T-helper 17 cell (primary cell): Measurements from ENCODE around the gene TNFRSF12A. TPM values are rescaled to one million over a fixed set of nuclear protein-coding genes. Genes with fewer than 3 reads are reported as not detected.
"Not testable (repeated sequence)": the region's sequence is repeated elsewhere in the genome, so short reads cannot be mapped to it uniquely, and the experiment has no call there.

Experiments
- ATAC-seq: fragments of 150-1000 bp; cut with Tn5 transposase; 2 replicates; pipeline ENCODE4 v1.10.0; 2021; ENCODE audit warnings: mild to moderate bottlenecking, moderate library complexity
- DNase-seq, 3 donors: peaks; one replicate each; pipeline versions ENCODE4 v3.0.0 to v3.0.0-alpha.2; 2020 to 2021
- H3K9me3 ChIP-seq: one replicate; pipeline ENCODE4 v1.7.0; 2013; ENCODE audit warnings: low read length, mild to moderate bottlenecking; ENCODE audit not compliant: control insufficient read depth, poor library complexity, severe bottlenecking
- H3K27ac Mint-ChIP-seq: one replicate; pipeline ENCODE4 v1.8.0; 2022; ENCODE audit warnings: mild to moderate bottlenecking, moderate library complexity, mixed read lengths
- H3K27me3 Mint-ChIP-seq: one replicate; pipeline ENCODE4 v1.8.0; 2022; ENCODE audit warnings: mixed read lengths
- H3K36me3 Mint-ChIP-seq: one replicate; pipeline ENCODE4 v1.8.0; 2022; ENCODE audit warnings: low read depth, mixed read lengths
- H3K4me1 Mint-ChIP-seq: one replicate; pipeline ENCODE4 v1.8.0; 2022; ENCODE audit warnings: mild to moderate bottlenecking, mixed read lengths
- H3K4me3 Mint-ChIP-seq: one replicate; pipeline ENCODE4 v1.8.0; 2022; ENCODE audit warnings: mild to moderate bottlenecking, moderate library complexity, mixed read lengths
- total RNA-seq, 4 donors: library from RNA in 2 of 4; stranded (reverse) in 2 of 4; gene quantifications; one replicate each; pipeline ENCODE4 v1.2.3 and lab custom pipeline; 2022 to 2026

Gene TNFRSF12A
- total RNA-seq, 2 donors from 2014 or later, result 0.92 to 1.3 TPM

GRCh38 chr16:3044708-3045107 is 24.5 kb downstream of the TNFRSF12A start:
- no peak for DNase-seq
- Mint-ChIP-seq H3K4me1 (peaks cover 12% of the 10 kb centered on the region), H3K27ac (peak overlapping the region; percentile 27), H3K4me3 (peak overlapping the region; percentile 86), H3K27me3 (peaks cover 54% of the 10 kb centered on the region), H3K36me3 (peaks cover 4% of the 10 kb centered on the region)
- no peaks in the 10 kb centered on the region for H3K9me3 ChIP-seq
- ATAC-seq, result no peak

DNA sequence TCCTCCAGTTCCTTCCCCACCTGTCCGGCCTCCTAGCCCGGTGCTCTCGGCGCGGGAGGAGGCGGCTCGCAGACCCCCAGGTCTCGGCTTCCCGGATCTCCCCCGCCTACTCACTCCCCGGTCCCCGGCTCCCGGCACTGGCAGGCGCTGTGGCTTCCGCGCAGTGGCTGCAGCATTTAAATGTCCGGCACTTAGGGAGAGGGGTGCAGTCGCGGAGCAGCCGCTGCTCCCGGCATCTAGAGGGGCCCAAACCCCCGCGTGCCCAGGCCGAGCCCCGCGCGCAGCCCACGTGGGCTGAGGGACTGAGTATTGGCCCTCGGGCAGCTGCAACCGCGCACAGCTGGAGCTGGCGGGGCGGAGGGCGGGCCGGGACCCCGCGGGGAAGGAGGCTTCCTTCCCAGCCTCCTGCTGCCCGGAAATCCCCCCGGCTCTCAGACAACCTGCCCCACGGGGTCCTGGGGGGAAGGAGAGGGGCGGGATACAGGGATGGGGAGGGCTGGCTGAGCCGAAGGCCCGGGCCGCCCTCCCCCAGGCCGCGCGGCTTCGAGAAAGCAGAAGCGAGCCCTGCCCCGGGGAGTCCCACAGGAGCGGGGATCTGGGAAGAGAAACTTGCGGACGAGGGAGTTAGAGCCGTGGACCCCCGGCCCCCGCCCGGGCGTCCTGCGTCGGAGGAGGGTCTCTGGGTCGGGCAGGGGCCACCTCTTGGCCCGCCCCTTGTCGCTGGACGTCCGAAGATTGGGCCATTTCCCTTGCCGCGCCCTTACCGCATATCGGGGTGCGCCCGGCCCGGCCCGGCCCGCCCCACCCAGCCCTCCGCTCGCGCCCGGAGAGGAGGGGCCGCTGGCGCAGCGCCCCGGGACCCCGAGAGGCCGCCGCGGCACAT is 25.8 kb downstream of the TNFRSF12A start, which contains the start of gene MMP25:
TSS of gene MMP25 (plus strand) at position 804 of the 883 bp plus-strand sequence. CDS start 357 bp downstream, outside the sequence.
- Mint-ChIP-seq H3K27me3 (peaks cover 42% of the 10 kb centered on the region), H3K4me3 (peak within 1 kb of the TSS; percentile 86), H3K27ac (no peak within 1 kb of the TSS), H3K36me3 (peaks cover 4% of the 10 kb centered on the region), H3K4me1 (peaks cover 15% of the 10 kb centered on the region)
- DNase-seq (no peak), ATAC-seq (peak; percentile 47)
- H3K9me3 ChIP-seq, result no peaks in the 10 kb centered on the region

DNA sequence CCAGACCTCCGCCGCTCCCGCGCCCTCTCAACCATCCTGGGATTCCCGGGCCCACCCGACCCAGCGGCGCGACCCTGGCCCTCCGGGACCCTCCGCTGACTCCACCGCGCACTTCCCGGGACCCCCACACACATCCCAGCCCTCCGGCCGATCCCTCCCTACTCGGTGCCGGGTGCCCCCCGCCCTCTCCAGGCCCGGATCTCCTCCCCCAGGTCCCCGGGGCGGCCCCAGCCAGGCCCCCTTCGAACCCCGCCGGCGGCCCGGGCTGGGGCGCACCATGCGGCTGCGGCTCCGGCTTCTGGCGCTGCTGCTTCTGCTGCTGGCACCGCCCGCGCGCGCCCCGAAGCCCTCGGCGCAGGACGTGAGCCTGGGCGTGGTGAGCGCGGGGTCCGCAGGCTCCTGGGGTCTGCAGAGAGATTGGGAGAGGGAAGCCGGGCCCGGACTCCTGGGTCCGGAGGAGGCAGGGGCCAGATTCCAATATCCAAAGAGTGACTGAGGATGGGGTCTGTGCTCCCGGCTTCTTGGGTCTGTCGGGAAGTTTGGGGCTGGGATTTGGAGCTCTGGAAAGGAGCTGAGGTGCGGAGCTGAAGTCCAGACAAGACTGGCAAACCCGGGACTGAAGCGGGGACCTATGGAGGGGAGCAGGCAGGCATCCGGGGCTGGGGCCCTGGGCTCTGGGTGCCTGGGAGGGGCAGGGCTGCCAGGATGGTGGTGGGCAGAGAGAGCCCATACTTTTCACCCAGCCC is 26.6 kb downstream of the TNFRSF12A start:
- DNase-seq, result no peak
- peak; percentile 54 for ATAC-seq
- Mint-ChIP-seq H3K4me1 (peaks cover 15% of the 10 kb centered on the region), H3K27ac (no peak overlapping the region), H3K27me3 (peaks cover 42% of the 10 kb centered on the region), H3K36me3 (peaks cover 4% of the 10 kb centered on the region), H3K4me3 (peak overlapping the region; percentile 53)
- H3K9me3 ChIP-seq, result no peaks in the 10 kb centered on the region

GRCh38 chr16:3047387-3047720 is 27.2 kb downstream of the TNFRSF12A start:
- H3K27me3 Mint-ChIP-seq, result peaks cover 42% of the 10 kb centered on the region
- peaks cover 18% of the 10 kb centered on the region for H3K4me1 Mint-ChIP-seq
- no peak for ATAC-seq

DNA sequence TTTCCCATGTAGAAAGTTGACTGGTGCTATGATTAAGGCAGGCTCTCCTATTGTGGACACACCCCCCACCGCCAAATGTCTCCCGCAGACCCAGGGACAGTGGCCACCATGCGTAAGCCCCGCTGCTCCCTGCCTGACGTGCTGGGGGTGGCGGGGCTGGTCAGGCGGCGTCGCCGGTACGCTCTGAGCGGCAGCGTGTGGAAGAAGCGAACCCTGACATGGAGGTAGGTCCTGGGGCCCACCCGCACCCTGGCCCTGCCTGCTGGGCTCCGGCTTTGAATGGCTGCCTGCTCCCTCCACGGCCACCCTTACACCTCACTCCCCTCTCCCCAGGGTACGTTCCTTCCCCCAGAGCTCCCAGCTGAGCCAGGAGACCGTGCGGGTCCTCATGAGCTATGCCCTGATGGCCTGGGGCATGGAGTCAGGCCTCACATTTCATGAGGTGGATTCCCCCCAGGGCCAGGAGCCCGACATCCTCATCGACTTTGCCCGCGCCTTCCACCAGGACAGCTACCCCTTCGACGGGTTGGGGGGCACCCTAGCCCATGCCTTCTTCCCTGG is 29.8 kb downstream of the TNFRSF12A start:
- ATAC-seq, result no peak
- H3K9me3 ChIP-seq, result no peaks in the 10 kb centered on the region
- Mint-ChIP-seq H3K4me1 (peaks cover 25% of the 10 kb centered on the region), H3K27me3 (peaks cover 15% of the 10 kb centered on the region), H3K4me3 (no peak overlapping the region), H3K27ac (no peak overlapping the region), H3K36me3 (peaks cover 5% of the 10 kb centered on the region)
- no peak for DNase-seq

More at GRCh38 chr16:3047387-3047720, 27.2 kb downstream of the TNFRSF12A start:
- Mint-ChIP-seq H3K4me3 (peak overlapping the region; percentile 53), H3K36me3 (peaks cover 4% of the 10 kb centered on the region), H3K27ac (no peak overlapping the region)
- no peaks in the 10 kb centered on the region for H3K9me3 ChIP-seq
- no peak for DNase-seq

GRCh38 chr16:3050487-3050886 is 30.3 kb downstream of the TNFRSF12A start:
- no peak overlapping the region for H3K4me3 Mint-ChIP-seq
- no peak for ATAC-seq
- H3K4me1 Mint-ChIP-seq, result peaks cover 26% of the 10 kb centered on the region
- H3K36me3 Mint-ChIP-seq, result peaks cover 5% of the 10 kb centered on the region
- no peak for DNase-seq
- no peaks in the 10 kb centered on the region for H3K9me3 ChIP-seq
- H3K27ac Mint-ChIP-seq, result no peak overlapping the region
- H3K27me3 Mint-ChIP-seq, result peaks cover 13% of the 10 kb centered on the region

DNA sequence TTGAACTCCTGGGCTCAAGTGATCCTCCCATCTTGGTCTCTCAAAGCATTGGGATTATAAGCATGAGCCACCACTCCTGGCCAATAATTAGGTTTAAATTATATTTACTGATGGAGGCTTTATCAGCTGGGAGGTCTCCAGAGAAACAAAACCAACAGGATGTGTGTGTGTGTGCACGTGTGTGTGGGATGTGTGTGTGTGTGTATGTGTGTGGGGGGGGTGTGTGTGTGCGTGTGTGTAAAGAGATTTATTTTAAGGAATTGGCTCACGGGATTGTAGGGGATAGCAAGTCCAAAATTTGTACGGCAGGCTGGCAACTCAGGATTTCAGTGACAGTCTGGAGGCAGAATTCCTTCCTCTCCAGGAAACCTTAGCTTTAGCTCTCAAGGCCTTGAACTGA is 30.8 kb downstream of the TNFRSF12A start:
- no peaks in the 10 kb centered on the region for H3K9me3 ChIP-seq
- Mint-ChIP-seq H3K4me3 (no peak overlapping the region), H3K36me3 (peaks cover 5% of the 10 kb centered on the region), H3K4me1 (peaks cover 26% of the 10 kb centered on the region), H3K27me3 (peaks cover 13% of the 10 kb centered on the region), H3K27ac (no peak overlapping the region)
- ATAC-seq, result no peak
- DNase-seq, result no peak

GRCh38 chr16:3051494-3051893 is 31.3 kb downstream of the TNFRSF12A start:
- DNase-seq (no peak), ATAC-seq (no peak)
- H3K9me3 ChIP-seq, result no peaks in the 10 kb centered on the region
- peaks cover 13% of the 10 kb centered on the region for H3K27me3 Mint-ChIP-seq
- no peak overlapping the region for H3K27ac Mint-ChIP-seq
- no peak overlapping the region for H3K4me3 Mint-ChIP-seq
- H3K4me1 Mint-ChIP-seq, result peaks cover 26% of the 10 kb centered on the region
- H3K36me3 Mint-ChIP-seq, result peaks cover 5% of the 10 kb centered on the region

GRCh38 chr16:3052571-3053329 is 32.6 kb downstream of the TNFRSF12A start:
- H3K36me3 Mint-ChIP-seq, H3K27ac Mint-ChIP-seq, H3K4me3 Mint-ChIP-seq, H3K9me3 ChIP-seq, DNase-seq: not testable (repeated sequence)
- Mint-ChIP-seq H3K4me1 (peaks cover 29% of the 10 kb centered on the region), H3K27me3 (peaks cover 13% of the 10 kb centered on the region)
- peak; percentile 55 for ATAC-seq

GRCh38 chr16:3053330-3053710 is 33.2 kb downstream of the TNFRSF12A start:
- not testable (repeated sequence) for H3K27ac Mint-ChIP-seq, H3K9me3 ChIP-seq, H3K36me3 Mint-ChIP-seq, DNase-seq, H3K4me3 Mint-ChIP-seq, H3K27me3 Mint-ChIP-seq
- peak; percentile 18 for ATAC-seq
- H3K4me1 Mint-ChIP-seq, result peaks cover 26% of the 10 kb centered on the region

DNA sequence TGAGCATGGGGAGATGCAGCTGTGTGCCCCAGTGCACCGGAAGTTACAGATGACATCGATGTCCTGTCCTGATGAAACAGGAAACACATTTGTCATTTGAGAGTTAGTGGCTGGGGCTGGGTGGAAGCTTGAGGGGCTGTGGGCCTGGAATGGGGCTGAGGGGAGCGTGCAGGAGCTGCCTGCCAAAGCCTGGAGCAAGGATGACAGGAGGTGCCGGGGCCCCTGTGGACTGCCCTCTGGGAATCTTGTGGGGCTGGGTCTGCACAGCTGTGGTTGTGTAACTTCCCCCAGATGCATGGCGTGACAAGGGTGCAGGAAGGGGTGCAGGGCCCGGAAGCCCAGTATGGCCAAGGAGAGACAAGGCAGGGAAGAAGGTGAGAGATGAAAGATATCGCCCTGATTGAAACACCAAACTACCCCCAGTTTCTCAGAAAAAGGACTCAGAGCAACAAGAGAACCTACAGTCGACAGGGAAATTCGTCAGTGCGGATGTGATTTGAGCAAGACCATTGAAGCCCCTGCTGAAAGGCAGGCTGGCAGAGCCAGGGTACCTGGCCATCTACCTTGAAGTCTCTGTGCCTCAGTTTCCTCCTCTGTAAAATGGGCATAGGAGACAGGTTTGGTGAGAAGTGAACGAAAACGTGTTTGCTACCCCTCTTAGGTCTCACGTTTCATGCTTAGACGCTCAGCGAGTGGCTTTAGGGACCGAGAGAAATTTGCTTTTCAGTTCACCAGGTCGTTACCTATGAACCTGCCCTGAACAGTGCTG is 35.0 kb downstream of the TNFRSF12A start:
- ATAC-seq, result no peak
- DNase-seq, result no peak
- Mint-ChIP-seq H3K36me3 (peaks cover 5% of the 10 kb centered on the region), H3K27me3 (no peaks in the 10 kb centered on the region), H3K4me1 (peaks cover 27% of the 10 kb centered on the region), H3K4me3 (peak overlapping the region; percentile 56), H3K27ac (peak overlapping the region; percentile 74)
- no peaks in the 10 kb centered on the region for H3K9me3 ChIP-seq

DNA sequence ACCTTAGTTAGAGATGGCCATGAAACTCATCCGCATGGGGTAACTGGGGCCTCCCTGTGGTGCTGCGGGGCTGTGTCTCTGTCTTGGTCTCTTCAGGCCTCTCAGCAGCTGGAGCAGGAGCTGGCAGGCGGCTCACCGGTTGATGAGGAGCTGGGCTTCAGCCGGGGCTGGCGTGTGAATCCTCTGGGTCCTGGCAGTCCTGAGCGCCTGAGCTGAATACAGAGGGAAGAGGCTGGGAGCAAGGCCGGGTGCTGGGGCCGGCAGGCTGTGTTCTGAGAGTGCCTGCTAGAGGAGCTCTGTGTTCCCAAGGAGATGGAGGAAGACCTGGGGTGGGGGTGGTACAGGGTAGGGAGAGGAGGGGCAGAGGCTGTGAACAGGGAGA is 35.6 kb downstream of the TNFRSF12A start:
- not testable (repeated sequence) for H3K27me3 Mint-ChIP-seq, ATAC-seq, H3K9me3 ChIP-seq, DNase-seq, H3K36me3 Mint-ChIP-seq
- Mint-ChIP-seq H3K4me3 (peak overlapping the region; percentile 56), H3K27ac (peak overlapping the region; percentile 74), H3K4me1 (peaks cover 28% of the 10 kb centered on the region)
